ENCODE measurements around the gene TMEM192. TPM values are rescaled to one million over a fixed set of nuclear protein-coding genes. Genes with fewer than 3 reads are reported as not detected.

Gene TMEM192
- polyA plus RNA-seq, 1 donor (not counting 4 experiments of a cell fraction or from before 2014, with no cell fraction given): 29.9 TPM

DNA sequence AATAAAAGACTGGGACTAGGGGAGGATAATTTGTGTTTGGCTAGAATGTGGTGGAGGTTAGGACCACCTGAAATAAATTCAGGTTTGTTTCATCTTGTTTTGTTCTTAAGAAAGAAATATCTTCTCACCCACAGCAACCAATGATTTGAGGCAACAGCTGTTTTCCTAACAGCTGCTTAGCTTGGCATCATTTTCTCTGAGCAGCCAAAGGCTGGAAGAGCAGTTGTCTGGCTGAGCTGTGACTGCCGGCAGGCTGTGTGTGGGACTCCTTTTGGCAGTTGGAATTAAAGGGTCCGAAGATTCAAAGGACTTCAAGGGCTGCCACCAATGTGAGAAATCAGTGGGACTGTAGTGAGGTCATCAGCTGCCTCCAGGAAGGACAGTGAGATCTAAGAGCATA lies 54.0 kb downstream of the TMEM192 start:
- Histone ChIP-seq H4K20me1 (ENCODE audit: control insufficient read depth, extremely low read depth, insufficient read depth, low read length) (no peaks in the 10 kb centered on the region), H3K27me3 (ENCODE audit: control insufficient read depth, extremely low read depth, insufficient read depth, low read length) (no peaks in the 10 kb centered on the region), H3K79me2 (ENCODE audit: control insufficient read depth, insufficient read depth, low read length) (no peaks in the 10 kb centered on the region), H3K4me3 (ENCODE audit: control insufficient read depth in 2 of 3, extremely low read depth in 1 of 3, insufficient read depth in 2 of 3, low read depth in 1 of 3, low read length in 3 of 3) (no peak overlapping the region), H3K9ac (ENCODE audit: control insufficient read depth, extremely low read depth, insufficient read depth, low read length) (no peak overlapping the region), H3K4me1 (ENCODE audit: control insufficient read depth, extremely low read depth, insufficient read depth, low read length) (no peaks in the 10 kb centered on the region), H2AFZ (ENCODE audit: control insufficient read depth, low read length) (no peak overlapping the region), H3K27ac (ENCODE audit: control insufficient read depth, insufficient read depth, low read length) (no peak overlapping the region), H3K9me3 (ENCODE audit: control insufficient read depth, low read depth, low read length) (no peaks in the 10 kb centered on the region), H3K4me2 (ENCODE audit: control insufficient read depth, extremely low read depth, insufficient read depth, low read depth, low read length) (no peak overlapping the region), H3K36me3 (ENCODE audit: control insufficient read depth in 2 of 2, extremely low read depth in 1 of 2, insufficient read depth in 2 of 2, low read length in 2 of 2) (no peaks in the 10 kb centered on the region), H3K9me1 (ENCODE audit: control insufficient read depth, extremely low read depth, insufficient read depth, low read length) (no peaks in the 10 kb centered on the region)
- FAIRE-seq (no peak), DNase-seq (ENCODE audit: low read depth, low spot score) (no peak)
- TF ChIP-seq, protein P1, sequence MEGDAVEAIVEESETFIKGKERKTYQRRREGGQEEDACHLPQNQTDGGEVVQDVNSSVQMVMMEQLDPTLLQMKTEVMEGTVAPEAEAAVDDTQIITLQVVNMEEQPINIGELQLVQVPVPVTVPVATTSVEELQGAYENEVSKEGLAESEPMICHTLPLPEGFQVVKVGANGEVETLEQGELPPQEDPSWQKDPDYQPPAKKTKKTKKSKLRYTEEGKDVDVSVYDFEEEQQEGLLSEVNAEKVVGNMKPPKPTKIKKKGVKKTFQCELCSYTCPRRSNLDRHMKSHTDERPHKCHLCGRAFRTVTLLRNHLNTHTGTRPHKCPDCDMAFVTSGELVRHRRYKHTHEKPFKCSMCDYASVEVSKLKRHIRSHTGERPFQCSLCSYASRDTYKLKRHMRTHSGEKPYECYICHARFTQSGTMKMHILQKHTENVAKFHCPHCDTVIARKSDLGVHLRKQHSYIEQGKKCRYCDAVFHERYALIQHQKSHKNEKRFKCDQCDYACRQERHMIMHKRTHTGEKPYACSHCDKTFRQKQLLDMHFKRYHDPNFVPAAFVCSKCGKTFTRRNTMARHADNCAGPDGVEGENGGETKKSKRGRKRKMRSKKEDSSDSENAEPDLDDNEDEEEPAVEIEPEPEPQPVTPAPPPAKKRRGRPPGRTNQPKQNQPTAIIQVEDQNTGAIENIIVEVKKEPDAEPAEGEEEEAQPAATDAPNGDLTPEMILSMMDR (optimal IDR thresholded peaks at IDR 0.05 in 1 of 3, IDR thresholded peaks at IDR 0.05 in 1 of 3, conservative IDR thresholded peaks at IDR 0.05 in 1 of 3; ENCODE audit: extremely low read depth in 1 of 3, insufficient read depth in 2 of 3, low read length in 3 of 3): no peak
- TF ChIP-seq EZH2 (IDR thresholded peaks at IDR 0.05; ENCODE audit: low read length): no peak
- dilution Hi-C loops (cut with MboI; ENCODE audit: extremely low pct_ligation_motif_present, low sequenced_read_pairs): no loop called here

DNA sequence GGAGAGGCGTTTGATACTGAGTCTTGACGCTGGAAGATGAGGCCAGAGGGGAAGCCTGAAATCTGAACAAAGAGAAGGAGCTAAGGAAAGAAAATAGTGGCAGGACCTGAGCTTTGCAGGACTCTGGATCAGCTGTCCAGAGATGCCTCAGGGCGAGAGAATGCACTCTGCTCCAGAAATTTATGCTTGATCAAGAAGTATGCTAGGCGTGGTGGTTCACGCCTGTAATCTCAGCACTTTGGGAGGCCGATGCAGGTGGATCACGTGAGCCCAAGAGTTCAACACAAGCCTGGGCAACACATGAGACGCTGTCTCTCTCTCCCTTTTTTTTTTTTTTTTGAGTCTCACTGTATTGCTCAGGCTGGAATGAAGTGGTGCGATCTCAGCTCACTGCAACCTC lies 57.1 kb downstream of the TMEM192 start:
- no peak for DNase-seq (ENCODE audit: low read depth, low spot score)
- Histone ChIP-seq H4K20me1 (ENCODE audit: control insufficient read depth, extremely low read depth, insufficient read depth, low read length) (no peaks in the 10 kb centered on the region), H3K9me3 (ENCODE audit: control insufficient read depth, low read depth, low read length) (no peaks in the 10 kb centered on the region), H3K4me3 (ENCODE audit: control insufficient read depth in 2 of 3, extremely low read depth in 1 of 3, insufficient read depth in 2 of 3, low read depth in 1 of 3, low read length in 3 of 3) (no peak overlapping the region), H3K4me2 (ENCODE audit: control insufficient read depth, extremely low read depth, insufficient read depth, low read depth, low read length) (no peak overlapping the region), H3K27me3 (ENCODE audit: control insufficient read depth, extremely low read depth, insufficient read depth, low read length) (no peaks in the 10 kb centered on the region), H3K9me1 (ENCODE audit: control insufficient read depth, extremely low read depth, insufficient read depth, low read length) (no peaks in the 10 kb centered on the region), H3K4me1 (ENCODE audit: control insufficient read depth, extremely low read depth, insufficient read depth, low read length) (no peaks in the 10 kb centered on the region), H3K9ac (ENCODE audit: control insufficient read depth, extremely low read depth, insufficient read depth, low read length) (no peak overlapping the region), H3K36me3 (ENCODE audit: control insufficient read depth in 2 of 2, extremely low read depth in 1 of 2, insufficient read depth in 2 of 2, low read length in 2 of 2) (no peaks in the 10 kb centered on the region), H2AFZ (ENCODE audit: control insufficient read depth, low read length) (no peak overlapping the region), H3K27ac (ENCODE audit: control insufficient read depth, insufficient read depth, low read length) (no peak overlapping the region), H3K79me2 (ENCODE audit: control insufficient read depth, insufficient read depth, low read length) (no peaks in the 10 kb centered on the region)
- no peak for TF ChIP-seq EZH2 (IDR thresholded peaks at IDR 0.05; ENCODE audit: low read length)
- TF ChIP-seq, protein P1 (optimal IDR thresholded peaks at IDR 0.05 in 1 of 3, IDR thresholded peaks at IDR 0.05 in 1 of 3, conservative IDR thresholded peaks at IDR 0.05 in 1 of 3; ENCODE audit: extremely low read depth in 1 of 3, insufficient read depth in 2 of 3, low read length in 3 of 3): no peak
- dilution Hi-C loops (cut with MboI; ENCODE audit: extremely low pct_ligation_motif_present, low sequenced_read_pairs): no loop called here
- FAIRE-seq: no peak

All from keratinocyte (primary cell).